Endodermal cell (in vitro differentiated cells): ENCODE results near the gene RIBC2. TPM values are rescaled to one million over a fixed set of nuclear protein-coding genes. Genes with fewer than 3 reads are reported as not detected.
"Not testable (repeated sequence)": the region's sequence is repeated elsewhere in the genome, so short reads cannot be mapped to it uniquely, and the experiment has no call there.

Experiments
- DNase-seq: peaks from one replicate; pipeline ENCODE4 v3.0.0-alpha.2; 2017
- H3K27ac ChIP-seq: 2 replicates; pipeline ENCODE4 v1.5.1; 2013; ENCODE audit warnings: mild to moderate bottlenecking, low read depth, low read length, moderate library complexity
- H3K27me3 ChIP-seq: 2 replicates; pipeline ENCODE4 v1.6.1; 2013; ENCODE audit warnings: mild to moderate bottlenecking, low read length, moderate library complexity; ENCODE audit not compliant: insufficient read depth, control insufficient read depth, poor library complexity, severe bottlenecking
- H3K36me3 ChIP-seq: 2 replicates; pipeline ENCODE4 v1.7.0; 2013; ENCODE audit warnings: mild to moderate bottlenecking, low read length, moderate library complexity; ENCODE audit not compliant: control insufficient read depth, insufficient read depth
- H3K4me1 ChIP-seq: one replicate; pipeline ENCODE4 v1.7.0; 2013; ENCODE audit warnings: low read length; ENCODE audit not compliant: control insufficient read depth, insufficient read depth
- H3K4me3 ChIP-seq: 2 replicates; pipeline ENCODE4 v1.5.1; 2013; ENCODE audit warnings: mild to moderate bottlenecking, low read length, moderate library complexity
- H3K9ac ChIP-seq: 2 replicates; pipeline ENCODE4 v1.6.1; 2013; ENCODE audit warnings: mild to moderate bottlenecking, low read length, moderate library complexity; ENCODE audit not compliant: poor library complexity, severe bottlenecking; ENCODE audit errors: extremely low read depth
- H3K9me3 ChIP-seq: 2 replicates; pipeline ENCODE4 v1.6.1; 2013; ENCODE audit warnings: mild to moderate bottlenecking, low read length, moderate library complexity; ENCODE audit not compliant: control insufficient read depth
- H3K27ac Mint-ChIP-seq: 2 replicates; pipeline ENCODE4 v1.8.0; 2020; ENCODE audit warnings: mixed read lengths
- H3K27me3 Mint-ChIP-seq: 2 replicates; pipeline ENCODE4 v1.8.0; 2021; ENCODE audit warnings: mild to moderate bottlenecking, mixed read lengths; ENCODE audit not compliant: insufficient read depth
- H3K36me3 Mint-ChIP-seq: 2 replicates; pipeline ENCODE4 v1.8.0; 2020; ENCODE audit warnings: low read depth, mixed read lengths
- H3K4me1 Mint-ChIP-seq: 2 replicates; pipeline ENCODE4 v1.8.0; 2020; ENCODE audit warnings: mixed read lengths
- H3K4me3 Mint-ChIP-seq: 2 replicates; pipeline ENCODE4 v1.8.0; 2020; ENCODE audit warnings: mild to moderate bottlenecking, moderate library complexity, mixed read lengths
- H3K9me3 Mint-ChIP-seq: 2 replicates; pipeline ENCODE4 v1.8.0; 2020; ENCODE audit warnings: mild to moderate bottlenecking, mixed read lengths
- CTCF ChIP-seq: fragments of 200-600 bp; sonication (generic); conservative IDR thresholded peaks from 2 replicates; pipeline ENCODE4 v1.5.0; 2021; ENCODE audit warnings: antibody characterized with exemption, mild to moderate bottlenecking
- WGBS, 2 experiments: methylation state at CpG; one replicate each; pipeline versions ENCODE4 v1.1.5 to v1.1.7; 2013; ENCODE audit warnings: missing lambda C conversion rate in 2 of 2, mixed read lengths in 1 of 2; ENCODE audit not compliant: insufficient coverage in 1 of 2, insufficient read length in 1 of 2; 5-methylcytosine and 5-hydroxymethylcytosine counted together
- long read RNA-seq, 4 experiments: library from polyadenylated mRNA in 2 of 4; library from RNA in 1 of 4; library from capped mRNA in 1 of 4; stranded (forward) in 3 of 4; unstranded in 1 of 4; transcript quantifications; one replicate each; pipeline ENCODE4 v2.0.0, GENCODE V29; 2020 to 2021; ENCODE audit warnings: inconsistent platforms in 1 of 4
- polyA plus RNA-seq, 2 experiments: library from polyadenylated mRNA; stranded (reverse); fragments of 50-300 nt; gene quantifications; one replicate each; pipeline ENCODE4 v1.2.3, GENCODE V29; 2013
- total RNA-seq, 2 donors: library from RNA; stranded (reverse); fragmentation: NEBNext Ultra II Directional in 1 of 2; extraction: Animal tissue kit (Norgen Biotek cat#: 25700) in 1 of 2; gene quantifications; 2 replicates in 1 of 2; 3 replicates in 1 of 2; pipeline ENCODE4 v1.2.1, GENCODE V29; 2021

The RIBC2 gene, protein sequence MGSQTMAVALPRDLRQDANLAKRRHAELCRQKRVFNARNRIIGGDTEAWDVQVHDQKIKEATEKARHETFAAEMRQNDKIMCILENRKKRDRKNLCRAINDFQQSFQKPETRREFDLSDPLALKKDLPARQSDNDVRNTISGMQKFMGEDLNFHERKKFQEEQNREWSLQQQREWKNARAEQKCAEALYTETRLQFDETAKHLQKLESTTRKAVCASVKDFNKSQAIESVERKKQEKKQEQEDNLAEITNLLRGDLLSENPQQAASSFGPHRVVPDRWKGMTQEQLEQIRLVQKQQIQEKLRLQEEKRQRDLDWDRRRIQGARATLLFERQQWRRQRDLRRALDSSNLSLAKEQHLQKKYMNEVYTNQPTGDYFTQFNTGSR
- 10 to 100 TPM; 10.6 to 15.2 TPM for total RNA-seq
- 3.3 TPM for polyA plus RNA-seq (2013, experiment 1 of 2)
- 4.6 TPM for polyA plus RNA-seq (2013, experiment 2 of 2)
- long read RNA-seq, experiment 1, partial matches to known transcripts: 2 of 3 reads
- long read RNA-seq, experiment 1, other reads (novel, unspliced or antisense): 0 of 3 reads
- long read RNA-seq, experiment 2, partial matches to known transcripts: 2 of 8 reads
- long read RNA-seq, experiment 2, other reads (novel, unspliced or antisense): 4 of 8 reads
- long read RNA-seq, experiment 3, partial matches to known transcripts: 9 of 16 reads
- long read RNA-seq, experiment 3, other reads (novel, unspliced or antisense): 2 of 16 reads
- long read RNA-seq, experiment 4, transcript RIBC2-202 (7 exons, 1,479 nt): major isoform, 7 of 12 reads
- long read RNA-seq, experiment 4, partial matches to known transcripts: 4 of 12 reads
- long read RNA-seq, experiment 4, other reads (novel, unspliced or antisense): 1 of 12 reads

GRCh38 chr22:45413368-45414211, at the start of gene RIBC2, which contains the start of gene SMC1B:
RIBC2 (plus strand) TSS chr22:45413693; CDS start chr22:45413887, 194 bp downstream.
SMC1B (minus strand) TSS chr22:45413599; CDS start chr22:45413567, 32 bp downstream.
- no peaks in the 10 kb centered on the region for H3K4me1 ChIP-seq
- peaks cover 5% of the 10 kb centered on the region for H3K9me3 Mint-ChIP-seq
- peak within 1 kb of the TSS; percentile 90 for H3K9ac ChIP-seq
- no peaks in the 10 kb centered on the region for H3K4me1 Mint-ChIP-seq
- H3K9me3 ChIP-seq: peaks cover 6% of the 10 kb centered on the region
- H3K36me3 ChIP-seq: peaks cover under 1% of the 10 kb centered on the region
- 17 to 23% methylated on average over 50 to 66 of the region's 68 CpGs for WGBS, 2 experiments
- DNase-seq: peak; percentile 93
- peak within 1 kb of the TSS; percentile 59 for H3K4me3 Mint-ChIP-seq
- peak within 1 kb of the TSS; percentile 81 for H3K27ac Mint-ChIP-seq
- peak; percentile 13 for TF ChIP-seq CTCF
- H3K27me3 Mint-ChIP-seq: peaks cover 26% of the 10 kb centered on the region
- H3K36me3 Mint-ChIP-seq: peaks cover 11% of the 10 kb centered on the region
- H3K27me3 ChIP-seq: peaks cover 10% of the 10 kb centered on the region
- peak within 1 kb of the TSS; percentile 77 for H3K27ac ChIP-seq
- H3K4me3 ChIP-seq: peak within 1 kb of the TSS; percentile 83

DNA sequence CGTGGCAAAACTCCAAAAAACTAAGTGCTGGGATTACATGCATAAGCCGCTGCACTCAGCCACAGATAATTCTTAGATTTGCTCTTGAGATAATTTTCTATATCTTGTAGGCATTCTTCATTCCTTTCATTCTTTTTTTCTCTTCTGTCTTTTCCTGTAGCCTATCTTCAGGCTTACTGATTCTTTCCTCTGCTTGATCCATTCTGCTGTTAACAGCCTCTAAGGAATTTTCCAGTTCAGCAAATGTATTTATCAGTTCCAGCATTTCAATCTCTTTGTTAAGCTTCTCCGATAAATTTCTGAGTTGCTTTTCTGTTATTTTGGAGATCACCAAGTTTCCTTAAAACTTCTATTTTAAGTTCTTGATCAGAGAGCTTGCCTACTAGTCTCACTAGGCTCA, 46.8 kb upstream of the RIBC2 start:
- WGBS, 2 experiments: 86 to 92% methylated on average over 3 of the region's 3 CpGs
- no peak overlapping the region for H3K4me3 Mint-ChIP-seq
- no peaks in the 10 kb centered on the region for H3K36me3 Mint-ChIP-seq
- Histone ChIP-seq H3K9ac (no peak overlapping the region), H3K4me1 (no peaks in the 10 kb centered on the region), H3K4me3 (no peak overlapping the region), H3K9me3 (peaks cover 12% of the 10 kb centered on the region), H3K36me3 (no peaks in the 10 kb centered on the region), H3K27ac (no peak overlapping the region), H3K27me3 (no peaks in the 10 kb centered on the region)
- no peak overlapping the region for H3K27ac Mint-ChIP-seq
- H3K4me1 Mint-ChIP-seq: no peaks in the 10 kb centered on the region
- H3K9me3 Mint-ChIP-seq: peaks cover 5% of the 10 kb centered on the region
- no peak for DNase-seq
- no peak for TF ChIP-seq CTCF
- peaks cover 7% of the 10 kb centered on the region for H3K27me3 Mint-ChIP-seq

DNA sequence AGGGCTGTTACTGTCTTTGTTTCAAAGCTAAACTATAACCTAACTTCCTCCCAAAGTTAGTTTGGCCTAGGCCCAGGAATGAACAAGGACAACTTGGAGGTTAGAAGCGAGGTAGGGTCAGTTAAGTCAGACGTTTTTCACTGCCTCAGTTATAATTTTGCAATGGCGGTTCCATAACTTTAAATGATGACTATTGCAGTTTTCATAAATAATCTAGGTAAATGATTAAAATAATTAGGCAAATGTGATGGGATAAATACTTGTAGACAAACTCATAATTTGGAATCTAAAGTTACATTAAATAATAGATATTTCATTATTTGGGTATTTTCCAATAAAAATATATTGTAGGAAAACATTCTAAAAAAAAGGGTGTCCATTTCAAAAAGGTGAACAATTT, 39.9 kb upstream of the RIBC2 start:
- H3K27ac ChIP-seq, H3K36me3 Mint-ChIP-seq, H3K27me3 ChIP-seq, H3K4me3 ChIP-seq, H3K4me1 ChIP-seq, H3K36me3 ChIP-seq, H3K9ac ChIP-seq, H3K4me1 Mint-ChIP-seq, H3K27ac Mint-ChIP-seq, DNase-seq, H3K4me3 Mint-ChIP-seq, H3K27me3 Mint-ChIP-seq: not testable (repeated sequence)
- WGBS, 2 experiments: 98 to 100% methylated on average over 3 of the region's 3 CpGs
- peaks cover 22% of the 10 kb centered on the region for H3K9me3 Mint-ChIP-seq
- peaks cover 14% of the 10 kb centered on the region for H3K9me3 ChIP-seq
